ENCODE data around the gene CCND1. TPM values are rescaled to one million over a fixed set of nuclear protein-coding genes. Genes with fewer than 3 reads are reported as not detected.

Gene CCND1
- total and polyA plus RNA-seq, 2 of the 8 experiments (the other 6 are each of a cell fraction or from before 2014, with no cell fraction given): 64.5 to 170 TPM

DNA sequence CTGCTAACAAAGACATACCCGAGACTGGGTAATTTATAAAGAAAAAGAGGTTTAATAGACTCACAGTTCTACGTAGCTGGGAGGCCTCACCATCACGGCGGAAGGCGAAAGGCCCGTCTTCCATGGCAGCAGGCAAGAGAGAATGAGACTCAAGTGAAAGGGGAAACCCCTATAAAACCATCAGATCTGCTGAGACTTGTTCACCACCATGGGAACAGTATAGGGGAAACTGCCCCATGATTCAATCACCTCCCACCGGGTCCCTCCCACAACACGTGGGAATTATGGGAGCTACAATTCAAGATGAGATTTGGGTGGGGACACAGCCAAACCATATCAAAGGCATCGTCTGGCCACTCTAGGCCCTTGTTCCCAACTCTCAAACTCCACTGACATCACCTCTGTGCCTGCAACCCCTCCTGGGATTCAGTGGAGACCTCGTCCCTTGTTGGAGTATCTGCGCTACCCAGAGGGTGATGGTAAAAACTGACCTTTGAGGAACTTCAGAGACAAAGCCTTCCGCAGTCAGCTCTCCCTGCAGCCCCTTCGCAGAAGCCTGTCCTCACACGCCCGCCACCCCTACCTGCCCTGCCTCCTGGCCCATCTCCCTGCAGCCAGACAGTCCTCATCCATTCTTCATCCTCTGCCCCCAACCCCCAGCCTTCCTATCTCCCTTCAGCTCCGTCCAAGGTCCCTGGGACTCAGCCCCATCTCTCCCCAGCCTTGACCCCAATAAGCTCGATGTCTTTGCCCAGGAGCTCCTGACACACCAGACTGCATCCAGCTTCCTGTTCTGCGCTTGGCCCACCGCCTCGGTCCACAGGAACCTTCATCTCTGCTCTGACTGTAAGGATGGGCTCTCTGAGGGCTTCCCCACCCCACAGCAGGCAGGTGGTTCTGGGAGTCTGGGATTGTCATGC is 15.8 kb downstream of the CCND1 start (continued):
- TF ChIP-seq EGR1 (IDR thresholded peaks at IDR 0.05; ENCODE audit: borderline replicate concordance, low read depth, low read length) (no peak), SP4 (IDR thresholded peaks at IDR 0.05; ENCODE audit: low read length) (no peak), HDAC2 (IDR thresholded peaks at IDR 0.05; ENCODE audit: borderline replicate concordance in 1 of 2, low read depth in 2 of 2, low read length in 2 of 2) (no peak)

Measured in H1 (cell line).